ENCODE measurements around the gene GFRA4. TPM values are rescaled to one million over a fixed set of nuclear protein-coding genes. Genes with fewer than 3 reads are reported as not detected.

The GFRA4 gene
- total RNA-seq, 2 experiments from 2014 or later, result not detected

DNA sequence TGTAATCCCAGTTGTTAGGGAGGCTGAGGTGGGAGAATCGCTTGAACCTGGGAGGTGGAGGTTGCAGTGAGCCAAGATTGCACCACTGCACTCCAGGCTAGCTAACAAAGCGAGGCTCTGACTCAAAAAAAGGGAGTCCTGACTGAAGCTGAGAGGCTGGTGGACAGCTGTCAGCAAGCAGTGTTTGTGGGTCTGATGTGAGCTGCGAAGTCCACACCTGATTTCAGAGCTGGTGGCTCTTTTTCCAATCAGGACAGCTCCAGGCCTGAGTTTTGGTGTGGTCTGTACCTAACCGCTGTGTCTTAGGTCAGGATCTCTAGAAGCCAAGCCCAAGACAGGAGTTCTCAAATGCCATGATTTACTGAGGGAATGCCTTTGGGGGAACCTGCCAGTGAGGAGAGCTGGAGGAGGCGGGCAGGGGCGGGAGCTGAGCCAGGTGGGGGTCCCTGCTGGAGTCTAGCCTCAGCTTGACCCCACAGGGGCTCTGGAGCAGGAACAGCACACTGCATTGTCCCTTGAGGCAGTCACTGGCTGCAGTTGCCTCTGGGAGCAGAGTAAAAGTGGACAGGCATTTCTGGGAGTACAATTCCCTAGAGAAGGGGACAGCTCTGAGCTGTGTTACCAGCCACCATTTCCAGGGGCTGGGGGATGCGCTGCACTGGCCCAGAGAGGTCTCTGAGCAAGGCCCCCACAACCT is 5.0 kb downstream of the GFRA4 start:
- no peak for DNase-seq
- Mint-ChIP-seq H3K4me3 (no peak overlapping the region), H3K4me1 (ENCODE audit: low read depth) (peaks cover 22% of the 10 kb centered on the region), H3K36me3 (ENCODE audit: low read depth) (no peaks in the 10 kb centered on the region), H3K9me3 (ENCODE audit: insufficient read depth) (no peaks in the 10 kb centered on the region), H3K27ac (no peak overlapping the region), H3K27me3 (ENCODE audit: low read depth) (peaks cover 63% of the 10 kb centered on the region)
- CTCF ChIA-PET, result interaction anchor here (0.9 to 1.4 kb wide), 4 partner anchors 19 to 94 kb away, joined by 3 to 4 read pairs (median 4); no protein-coding TSS in a partner anchor
- POLR2A ChIA-PET, result no interaction called here
- no peak for ATAC-seq

GRCh38 chr20:3655131-3655405 is 8.1 kb downstream of the GFRA4 start:
- H3K4me1 Mint-ChIP-seq (ENCODE audit: low read depth), result peaks cover 29% of the 10 kb centered on the region
- CTCF ChIA-PET, result interaction anchor here (1.3 to 2.2 kb wide), 3 partner anchors 22 to 92 kb away, joined by 3 to 7 read pairs (median 5); no protein-coding TSS in a partner anchor
- H3K27me3 Mint-ChIP-seq (ENCODE audit: low read depth), result peaks cover 40% of the 10 kb centered on the region
- ATAC-seq (no peak), DNase-seq (no peak)
- POLR2A ChIA-PET, result no interaction called here
- no peak overlapping the region for H3K4me3 Mint-ChIP-seq
- H3K27ac Mint-ChIP-seq, result no peak overlapping the region
- no peaks in the 10 kb centered on the region for H3K9me3 Mint-ChIP-seq (ENCODE audit: insufficient read depth)
- H3K36me3 Mint-ChIP-seq (ENCODE audit: low read depth), result no peaks in the 10 kb centered on the region

GRCh38 chr20:3654326-3655130 is 8.7 kb downstream of the GFRA4 start:
- DNase-seq, result no peak
- CTCF ChIA-PET, result interaction anchor here (1.3 to 2.2 kb wide), 2 partner anchors 22 to 91 kb away, joined by 3 to 7 read pairs; no protein-coding TSS in a partner anchor
- Mint-ChIP-seq H3K36me3 (ENCODE audit: low read depth) (no peaks in the 10 kb centered on the region), H3K27ac (no peak overlapping the region), H3K4me3 (no peak overlapping the region), H3K9me3 (ENCODE audit: insufficient read depth) (no peaks in the 10 kb centered on the region), H3K4me1 (ENCODE audit: low read depth) (peaks cover 25% of the 10 kb centered on the region), H3K27me3 (ENCODE audit: low read depth) (peaks cover 34% of the 10 kb centered on the region)
- no peak for ATAC-seq
- POLR2A ChIA-PET, result no interaction called here

GRCh38 chr20:3653921-3654320 is 9.3 kb downstream of the GFRA4 start:
- POLR2A ChIA-PET, result no interaction called here

GRCh38 chr20:3652676-3653596 is 10.3 kb downstream of the GFRA4 start:
- Mint-ChIP-seq H3K27me3 (ENCODE audit: low read depth) (peaks cover 23% of the 10 kb centered on the region), H3K9me3 (ENCODE audit: insufficient read depth) (no peaks in the 10 kb centered on the region), H3K4me3 (no peak overlapping the region), H3K27ac (no peak overlapping the region), H3K4me1 (ENCODE audit: low read depth) (peaks cover 16% of the 10 kb centered on the region), H3K36me3 (ENCODE audit: low read depth) (peaks cover 3% of the 10 kb centered on the region)
- ATAC-seq, result no peak
- POLR2A ChIA-PET, result no interaction called here
- no peak for DNase-seq
- CTCF ChIA-PET, result interaction anchor here (0.7 to 2.2 kb wide), 2 partner anchors 24 to 58 kb away, joined by 3 to 7 read pairs; no protein-coding TSS in a partner anchor

More at GRCh38 chr20:3653921-3654320, 9.3 kb downstream of the GFRA4 start:
- Mint-ChIP-seq H3K4me1 (ENCODE audit: low read depth) (peaks cover 19% of the 10 kb centered on the region), H3K27me3 (ENCODE audit: low read depth) (peaks cover 29% of the 10 kb centered on the region), H3K9me3 (ENCODE audit: insufficient read depth) (no peaks in the 10 kb centered on the region), H3K4me3 (no peak overlapping the region), H3K27ac (no peak overlapping the region), H3K36me3 (ENCODE audit: low read depth) (no peaks in the 10 kb centered on the region)
- ATAC-seq (no peak), DNase-seq (no peak)
- CTCF ChIA-PET, result interaction anchor here (1.3 to 2.2 kb wide), 2 partner anchors 23 to 91 kb away, joined by 3 to 7 read pairs; no protein-coding TSS in a partner anchor

- no peak for ATAC-seq
- DNase-seq, result no peak
- Mint-ChIP-seq H3K4me3 (no peak overlapping the region), H3K9me3 (ENCODE audit: insufficient read depth) (no peaks in the 10 kb centered on the region), H3K4me1 (ENCODE audit: low read depth) (peaks cover 16% of the 10 kb centered on the region), H3K27me3 (ENCODE audit: low read depth) (peaks cover 18% of the 10 kb centered on the region), H3K36me3 (ENCODE audit: low read depth) (peaks cover 6% of the 10 kb centered on the region), H3K27ac (no peak overlapping the region)
- ChIA-PET CTCF (no interaction called here), POLR2A (no interaction called here)
These were observed 11.0 kb downstream of the GFRA4 start for GRCh38 chr20:3652221-3652620.

GRCh38 chr20:3651204-3651962 is 11.8 kb downstream of the GFRA4 start:
- H3K9me3 Mint-ChIP-seq (ENCODE audit: insufficient read depth), result no peaks in the 10 kb centered on the region
- H3K27ac Mint-ChIP-seq, result no peak overlapping the region
- DNase-seq, result no peak
- CTCF ChIA-PET, result interaction anchor here (1.0 kb wide), 2 partner anchors 59 to 89 kb away, joined by 3 to 4 read pairs; no protein-coding TSS in a partner anchor
- H3K4me1 Mint-ChIP-seq (ENCODE audit: low read depth), result peaks cover 16% of the 10 kb centered on the region
- peaks cover 8% of the 10 kb centered on the region for H3K36me3 Mint-ChIP-seq (ENCODE audit: low read depth)
- POLR2A ChIA-PET, result no interaction called here
- no peak overlapping the region for H3K4me3 Mint-ChIP-seq
- no peak for ATAC-seq
- peaks cover 13% of the 10 kb centered on the region for H3K27me3 Mint-ChIP-seq (ENCODE audit: low read depth)

DNA sequence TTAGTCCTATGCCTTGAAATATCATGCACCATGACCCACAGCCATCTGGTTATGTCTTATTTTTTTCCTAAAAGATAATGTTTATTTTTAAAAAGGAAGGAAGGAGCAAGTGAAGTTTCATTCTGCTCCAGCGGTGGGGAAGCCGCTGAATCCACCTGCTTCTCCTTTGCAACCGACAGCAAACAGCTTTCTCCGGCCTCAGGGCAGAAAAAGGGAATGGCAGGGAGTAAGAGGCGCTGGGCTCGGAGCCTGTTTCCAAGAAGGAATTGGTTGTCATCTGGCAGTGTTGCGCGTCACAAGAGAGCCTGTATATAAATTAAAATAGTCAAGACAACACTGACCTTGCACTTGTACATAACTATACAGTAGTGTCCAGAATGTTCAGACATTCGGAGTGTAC is 14.2 kb downstream of the GFRA4 start:
- ATAC-seq (no peak), DNase-seq (no peak)
- no peak overlapping the region for H3K27ac Mint-ChIP-seq
- CTCF ChIA-PET, result interaction anchor here (1.3 to 2.1 kb wide), 2 partner anchors 28 to 62 kb away, joined by 4 to 6 read pairs; no protein-coding TSS in a partner anchor
- H3K36me3 Mint-ChIP-seq (ENCODE audit: low read depth), result peaks cover 8% of the 10 kb centered on the region
- H3K9me3 Mint-ChIP-seq (ENCODE audit: insufficient read depth), result no peaks in the 10 kb centered on the region
- POLR2A ChIA-PET, result no interaction called here
- peaks cover 2% of the 10 kb centered on the region for H3K27me3 Mint-ChIP-seq (ENCODE audit: low read depth)
- H3K4me1 Mint-ChIP-seq (ENCODE audit: low read depth), result peaks cover 16% of the 10 kb centered on the region
- H3K4me3 Mint-ChIP-seq, result no peak overlapping the region

GRCh38 chr20:3647473-3647872 is 15.7 kb downstream of the GFRA4 start:
- CTCF ChIA-PET, result interaction anchor here (1.3 to 2.1 kb wide), 2 partner anchors 29 to 63 kb away, joined by 4 to 6 read pairs; no protein-coding TSS in a partner anchor
- H3K4me3 Mint-ChIP-seq, result no peak overlapping the region
- POLR2A ChIA-PET, result no interaction called here
- peaks cover 8% of the 10 kb centered on the region for H3K36me3 Mint-ChIP-seq (ENCODE audit: low read depth)
- no peaks in the 10 kb centered on the region for H3K27me3 Mint-ChIP-seq (ENCODE audit: low read depth)
- H3K4me1 Mint-ChIP-seq (ENCODE audit: low read depth), result peaks cover 3% of the 10 kb centered on the region
- ATAC-seq (no peak), DNase-seq (no peak)
- H3K9me3 Mint-ChIP-seq (ENCODE audit: insufficient read depth), result no peaks in the 10 kb centered on the region
- H3K27ac Mint-ChIP-seq, result no peak overlapping the region

DNA sequence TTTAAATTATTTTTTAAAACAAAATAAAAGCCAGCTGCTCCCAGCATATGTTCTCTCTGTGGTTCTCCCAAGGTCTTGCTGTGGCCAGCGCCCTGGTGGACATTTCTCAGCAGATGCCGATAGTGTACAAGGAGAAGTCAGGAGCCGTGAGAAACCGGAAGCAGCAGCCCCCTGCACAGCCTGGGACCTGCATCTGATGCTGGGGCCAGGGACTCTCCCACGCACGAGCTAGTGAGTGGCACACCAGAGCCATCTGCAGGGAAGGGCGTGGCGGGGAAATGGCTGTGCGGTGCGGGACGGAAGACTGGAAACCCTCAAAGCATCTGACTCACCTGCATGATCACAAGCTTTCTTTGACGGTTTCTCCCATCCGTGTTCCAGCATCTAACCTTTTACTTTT is 16.5 kb downstream of the GFRA4 start:
- peaks cover 8% of the 10 kb centered on the region for H3K36me3 Mint-ChIP-seq (ENCODE audit: low read depth)
- ATAC-seq (no peak), DNase-seq (no peak)
- CTCF ChIA-PET, result interaction anchor here (2.1 kb wide), 1 partner anchor 30 kb away, joined by 6 read pairs; no protein-coding TSS in a partner anchor
- H3K9me3 Mint-ChIP-seq (ENCODE audit: insufficient read depth), result no peaks in the 10 kb centered on the region
- no peaks in the 10 kb centered on the region for H3K27me3 Mint-ChIP-seq (ENCODE audit: low read depth)
- H3K4me3 Mint-ChIP-seq, result no peak overlapping the region
- H3K4me1 Mint-ChIP-seq (ENCODE audit: low read depth), result no peaks in the 10 kb centered on the region
- no peak overlapping the region for H3K27ac Mint-ChIP-seq
- POLR2A ChIA-PET, result no interaction called here

DNA sequence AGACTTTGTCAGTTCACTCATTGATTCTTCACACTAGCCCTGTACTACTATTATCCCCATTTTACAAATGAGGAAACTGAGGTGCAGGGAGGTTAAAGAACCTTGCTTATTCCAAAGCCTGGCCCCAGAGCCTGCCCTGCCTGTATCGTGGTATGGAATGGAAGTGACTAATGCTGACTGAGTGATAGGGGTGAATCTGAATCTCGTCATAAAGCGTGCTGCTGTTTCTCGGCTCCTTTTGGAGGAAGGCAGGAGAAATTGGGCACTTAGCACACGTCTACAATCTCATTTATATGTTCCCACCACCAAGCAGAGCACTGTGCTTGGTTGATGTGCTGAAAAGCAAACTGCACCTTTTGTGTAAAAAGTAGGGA is 17.1 kb downstream of the GFRA4 start:
- ChIA-PET CTCF (no interaction called here), POLR2A (no interaction called here)
- DNase-seq, result no peak
- H3K4me1 Mint-ChIP-seq (ENCODE audit: low read depth), result no peaks in the 10 kb centered on the region
- H3K9me3 Mint-ChIP-seq (ENCODE audit: insufficient read depth), result no peaks in the 10 kb centered on the region
- H3K27me3 Mint-ChIP-seq (ENCODE audit: low read depth), result no peaks in the 10 kb centered on the region
- ATAC-seq, result no peak
- H3K27ac Mint-ChIP-seq, result no peak overlapping the region
- H3K36me3 Mint-ChIP-seq (ENCODE audit: low read depth), result peaks cover 10% of the 10 kb centered on the region
- no peak overlapping the region for H3K4me3 Mint-ChIP-seq

Data from activated CD8-positive, alpha-beta T cell treated with anti-CD3 and anti-CD28 coated beads, Interleukin-2, amount 10 ng/mL, durations not matched to agents 7 days and 5 days (primary cell).